DMS 273 (cell line): ENCODE results near the gene ANKRD23.

Experiments
- DNase-seq: peaks from one replicate; lab custom pipeline; 2025; ENCODE audit not compliant: unreplicated experiment; lab: John Stamatoyannopoulos, UW

Gene ANKRD23

DNA sequence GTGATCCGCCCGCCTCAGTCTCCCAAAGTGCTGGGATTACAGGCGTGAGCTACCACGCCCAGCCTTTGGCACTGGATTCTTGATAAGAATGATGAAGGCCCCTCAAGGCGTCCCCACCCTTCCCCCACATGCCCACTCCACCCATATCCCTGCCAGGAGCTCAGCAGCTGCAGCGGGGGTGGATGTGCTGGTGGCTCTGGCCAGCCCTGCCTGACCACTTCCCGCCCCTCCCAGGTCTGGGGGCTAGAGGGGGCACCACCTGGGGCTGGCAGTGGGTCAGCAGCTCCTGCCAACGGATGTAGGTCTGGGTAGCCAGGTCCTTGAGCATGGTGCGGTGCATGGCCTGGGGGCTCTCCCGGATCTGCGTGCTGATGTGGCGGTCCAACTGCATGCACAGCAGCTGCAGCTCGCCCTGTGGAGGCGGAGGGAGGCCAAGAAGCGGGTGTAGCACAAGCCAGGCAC lies 33.8 kb upstream of the ANKRD23 start:
- DNase-seq = no peak

DNA sequence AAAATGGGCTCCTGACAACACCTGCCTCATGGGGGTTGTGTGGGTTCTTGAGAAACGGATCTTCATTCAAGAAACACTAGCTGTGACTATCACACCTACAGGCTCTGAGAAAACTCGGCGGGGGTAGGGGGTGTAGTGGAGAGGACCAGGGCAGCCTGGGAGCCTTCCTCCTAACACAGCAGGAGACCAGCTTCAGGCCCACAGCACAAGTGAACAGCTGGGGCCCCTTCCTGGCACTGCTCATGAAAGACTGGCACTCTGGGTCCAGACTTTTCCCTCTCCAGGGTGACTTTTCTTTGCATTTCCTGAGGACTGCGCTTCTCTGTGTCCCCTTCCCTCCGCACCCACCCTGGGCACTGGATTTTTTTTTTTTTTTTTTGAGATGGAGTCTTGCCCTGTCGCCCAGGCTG lies 33.2 kb upstream of the ANKRD23 start:
- peak; percentile 49 for DNase-seq

DNA sequence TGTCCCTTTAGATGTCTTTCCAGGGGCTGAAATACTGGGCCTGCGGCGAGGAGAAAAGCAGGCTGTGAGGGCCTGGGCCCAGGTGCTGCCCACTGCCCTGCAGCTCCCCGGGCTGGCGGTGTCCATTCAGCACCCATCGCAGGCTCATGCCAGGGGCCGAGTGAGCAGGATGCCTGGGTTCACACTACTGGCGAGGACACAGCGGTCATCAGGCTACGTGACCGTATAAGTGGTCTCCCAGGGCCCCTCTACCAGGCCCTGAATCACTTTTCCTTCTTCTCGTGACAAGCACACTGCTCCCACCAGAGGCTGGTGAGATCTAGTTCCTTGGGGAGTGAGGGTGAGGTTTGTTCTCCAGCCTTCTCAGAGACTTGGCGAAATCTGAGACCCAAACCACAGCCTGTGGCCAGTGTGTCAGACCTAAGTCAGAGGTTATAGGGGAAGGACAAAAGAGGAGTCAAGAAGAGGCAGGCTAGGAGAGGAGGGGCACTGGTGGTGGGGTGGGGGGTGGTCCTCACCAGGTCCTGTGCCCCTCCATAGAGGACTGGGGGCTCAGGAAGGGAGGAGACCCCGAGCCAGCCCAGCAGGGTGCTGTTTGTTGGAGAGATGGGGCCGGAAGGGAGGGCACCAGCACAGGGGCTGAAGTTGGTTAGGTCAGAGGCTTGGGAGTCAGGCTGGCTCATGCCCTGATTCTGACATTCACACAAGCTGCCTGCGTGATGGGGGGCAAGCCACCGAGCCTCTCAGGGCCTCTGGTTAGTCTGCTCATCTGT lies 32.6 kb upstream of the ANKRD23 start:
- DNase-seq = no peak

DNA sequence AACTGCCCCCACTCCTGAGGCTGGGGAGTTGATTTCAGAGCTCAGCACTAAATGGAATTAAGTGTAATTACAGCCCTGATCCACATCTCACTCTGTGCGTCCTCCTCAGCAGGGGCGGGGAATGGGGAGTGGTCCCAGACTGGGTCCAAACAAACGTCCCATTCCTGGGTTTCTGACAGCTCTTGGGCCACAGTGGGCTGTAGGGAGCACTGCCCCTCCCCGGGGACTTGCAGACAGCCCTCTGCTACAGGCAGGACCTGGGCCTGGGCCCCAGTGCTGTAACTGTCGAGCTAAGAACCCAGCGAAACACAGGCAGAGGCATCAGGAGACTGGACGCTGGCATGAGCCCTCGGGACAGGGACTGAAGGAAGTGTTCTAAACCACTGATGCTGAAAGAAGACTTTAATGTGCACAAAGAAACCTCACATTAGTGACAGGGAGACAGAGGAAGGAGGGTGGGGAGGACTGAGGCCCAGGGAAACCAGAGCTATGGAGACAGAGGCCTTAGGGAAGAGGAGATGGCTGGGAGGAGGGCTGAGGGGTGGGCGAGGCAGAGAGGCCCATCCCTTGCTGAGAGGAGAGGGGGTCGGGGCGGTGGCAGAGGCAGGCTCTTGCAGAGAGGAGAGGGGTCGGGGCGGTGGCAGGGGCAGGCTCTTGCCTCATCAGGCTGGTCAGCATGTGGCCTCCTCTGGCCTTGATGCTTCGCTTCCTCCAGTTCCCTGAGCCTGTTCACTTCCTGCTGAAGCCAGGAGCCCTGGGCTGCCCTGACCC lies 31.9 kb upstream of the ANKRD23 start:
- DNase-seq = peak; percentile 56

DNA sequence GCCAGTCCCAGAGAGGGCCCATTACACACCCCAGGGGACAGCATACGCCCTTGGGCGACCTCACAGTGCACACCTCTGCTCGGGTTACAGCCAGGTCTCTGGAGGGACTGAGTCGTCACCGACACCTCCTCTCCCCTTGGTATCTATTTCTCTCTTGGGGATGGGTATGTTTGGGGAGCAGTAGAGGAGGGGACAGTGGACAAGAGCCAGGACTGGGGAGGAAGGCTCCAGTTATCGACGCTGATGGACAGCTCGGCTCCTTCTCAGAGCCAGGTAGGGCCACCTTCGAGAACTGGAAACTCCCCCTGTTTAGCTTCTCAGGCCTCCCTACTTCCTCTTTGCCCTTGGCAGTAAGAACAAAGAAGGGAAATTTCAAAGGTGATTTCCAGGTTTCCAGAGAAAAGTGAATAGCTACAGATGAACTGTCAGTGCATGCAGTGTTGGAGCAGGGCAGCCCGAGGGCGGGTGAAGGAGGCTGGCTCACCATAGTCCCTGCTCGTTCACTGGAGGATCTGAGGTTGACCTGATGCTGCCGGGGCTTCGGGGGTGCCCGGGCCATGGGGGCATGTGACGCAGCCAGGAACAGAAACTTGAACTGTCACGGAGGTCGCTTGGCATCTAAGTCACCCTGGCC lies 30.5 kb upstream of the ANKRD23 start:
- DNase-seq = no peak

DNA sequence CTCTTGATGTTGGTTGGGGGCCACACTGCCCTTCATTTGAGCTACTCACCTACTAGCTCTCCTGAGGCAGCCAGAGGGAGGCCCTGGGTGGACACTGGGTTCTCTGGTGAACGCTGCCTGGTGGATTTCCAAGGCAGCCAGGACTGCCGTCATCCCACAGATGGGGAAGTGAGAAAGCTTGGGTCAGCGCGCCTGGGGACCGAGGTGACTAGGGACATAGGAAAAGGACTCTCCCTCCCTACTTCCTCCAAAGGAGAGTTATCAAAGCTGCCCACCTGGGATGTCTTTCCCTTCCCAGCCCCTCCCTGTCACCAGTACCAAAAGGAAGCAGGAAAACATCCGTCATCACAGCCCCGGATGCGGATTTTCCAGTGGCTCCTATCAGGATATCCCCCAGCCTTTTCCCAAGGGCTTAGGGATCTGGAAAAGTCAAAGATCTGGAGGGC lies 29.9 kb upstream of the ANKRD23 start:
- no peak for DNase-seq

DNA sequence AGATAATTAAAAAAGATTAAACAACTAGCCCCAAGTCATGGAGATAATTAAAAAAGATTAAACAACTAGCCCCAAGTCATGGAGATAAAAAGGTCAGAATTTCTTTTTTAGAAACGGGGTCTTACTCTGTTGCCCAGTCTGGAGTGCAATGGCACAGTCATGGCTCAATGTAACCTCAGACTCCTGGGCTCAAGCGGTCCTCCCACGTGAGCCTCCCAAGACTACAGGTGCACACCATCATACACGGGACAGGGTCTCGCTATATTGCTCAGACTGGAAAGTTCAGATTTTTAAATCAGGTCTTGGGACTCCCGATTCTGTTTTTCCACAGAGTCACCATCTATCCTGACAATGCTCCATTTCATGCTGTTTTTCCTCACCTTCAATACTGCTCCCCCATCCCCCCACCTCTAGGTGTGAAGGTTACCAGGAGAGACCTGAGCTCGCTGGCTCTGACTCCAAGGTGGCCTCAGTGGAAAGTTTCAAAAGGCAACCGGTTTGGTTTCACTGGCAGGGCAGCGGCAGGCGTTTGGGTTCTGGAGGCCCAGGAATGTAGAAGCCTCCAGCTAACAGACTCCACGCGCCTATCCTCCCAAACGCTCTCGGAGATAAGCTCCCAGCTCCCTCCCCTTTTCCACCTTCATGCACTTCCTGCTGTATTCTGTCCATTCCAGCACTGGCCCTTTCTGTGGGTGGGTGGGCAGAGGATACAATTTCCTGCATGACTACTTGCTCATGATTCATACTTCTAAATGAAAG lies 28.9 kb upstream of the ANKRD23 start:
- DNase-seq = no peak

DNA sequence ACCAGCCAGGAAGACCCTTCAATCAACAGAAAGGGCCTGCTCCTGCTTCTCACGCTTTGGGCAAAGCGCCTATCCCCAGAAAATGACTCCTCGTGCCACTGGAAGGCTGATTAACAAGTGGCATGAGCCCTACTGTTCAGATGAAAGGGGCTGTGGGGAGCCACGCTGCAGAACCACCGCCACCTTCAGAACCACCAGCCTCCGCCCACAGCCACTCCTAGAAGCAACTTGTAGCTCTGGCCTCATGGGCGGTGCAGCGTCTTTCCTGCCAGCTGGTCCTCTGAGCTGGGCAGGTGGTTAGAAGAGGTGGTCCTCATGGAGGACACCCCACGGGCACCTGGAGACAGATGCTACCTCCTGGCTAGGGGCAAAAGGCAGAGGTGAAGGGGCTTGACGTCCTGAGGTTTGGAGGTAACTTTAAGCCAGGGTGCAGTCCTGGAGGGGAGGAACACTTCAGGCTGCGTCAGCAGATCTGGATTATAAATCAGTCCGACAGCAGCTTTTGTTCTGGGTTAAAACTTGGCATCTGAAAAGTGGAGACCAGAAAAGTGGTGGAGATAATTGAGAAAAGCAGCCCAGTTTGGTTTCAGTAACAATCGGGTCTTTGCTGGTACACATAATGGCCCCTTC lies 26.9 kb upstream of the ANKRD23 start:
- peak; percentile 45 for DNase-seq

DNA sequence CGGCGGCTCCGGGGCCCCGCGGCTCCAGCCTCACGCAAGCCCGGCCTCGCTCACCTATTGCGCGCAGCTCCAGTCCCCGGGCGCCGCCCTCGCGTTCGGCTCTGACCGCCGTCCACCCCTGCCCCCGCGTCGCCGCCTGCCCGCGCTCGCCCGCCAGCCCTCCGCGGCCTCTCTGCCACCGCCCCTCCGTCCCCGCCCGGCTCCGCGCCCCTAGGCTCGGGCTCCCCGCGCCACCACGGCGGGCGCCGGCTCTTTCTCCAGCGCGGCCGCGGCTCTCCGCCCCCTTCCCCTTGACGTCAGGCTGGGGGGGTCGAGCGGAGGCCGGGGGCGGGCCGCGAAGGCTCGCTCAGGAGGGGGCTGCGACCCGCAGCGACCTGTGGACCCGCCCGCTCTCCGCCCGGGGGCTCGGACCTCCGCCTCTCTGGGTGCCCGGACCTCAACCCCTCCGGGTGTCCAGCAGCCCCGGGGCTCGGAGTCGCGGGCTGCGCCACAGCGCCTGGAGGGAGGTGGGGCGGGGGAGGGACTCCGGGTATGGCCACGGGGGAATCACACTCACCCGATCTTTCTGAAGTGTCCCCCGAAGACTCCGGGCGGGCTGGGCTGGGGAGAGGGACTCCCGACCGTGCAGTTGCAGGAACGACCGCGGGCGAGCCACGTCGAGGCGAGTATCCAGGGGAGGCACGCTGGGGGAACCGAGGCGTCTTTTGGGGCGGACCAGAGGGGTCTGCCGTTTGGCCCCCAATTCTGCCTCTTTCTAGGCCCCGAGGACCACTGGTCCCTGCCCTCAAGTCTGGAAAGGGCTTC lies 26.2 kb upstream of the ANKRD23 start, which contains the start of gene SEMA4C:
Gene SEMA4C, minus strand, starts transcription at position 259 of the 804 bp plus-strand sequence. CDS start 2,194 bp downstream, outside the sequence.
- DNase-seq = peak; percentile 63

DNA sequence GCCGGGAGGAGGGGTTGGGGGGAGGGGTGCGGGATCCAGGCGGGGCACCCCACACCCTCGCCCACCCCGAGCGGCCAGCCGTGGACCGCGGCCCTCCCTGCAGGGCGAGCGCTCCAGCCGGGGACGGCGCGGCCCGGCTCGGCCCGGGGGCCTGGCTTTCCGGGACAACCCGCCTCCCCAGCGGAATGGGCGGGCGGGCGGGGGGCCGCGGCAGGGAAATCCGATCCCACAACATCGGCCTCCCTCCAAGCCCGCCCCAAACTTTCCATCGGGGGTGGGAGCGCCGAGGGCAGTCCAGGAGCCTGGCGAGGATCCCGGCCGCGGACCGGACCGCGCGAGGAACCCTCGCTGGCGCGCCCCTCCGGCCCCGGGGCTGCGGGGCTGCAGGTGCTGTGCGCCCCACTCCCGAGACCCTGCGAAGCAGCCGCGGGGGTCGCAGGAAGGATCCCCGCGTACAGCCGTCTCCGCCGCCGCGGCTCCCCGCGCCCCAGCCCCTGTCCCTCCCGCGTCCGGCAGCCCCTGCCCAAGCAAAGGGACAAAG lies 25.5 kb upstream of the ANKRD23 start:
- peak; percentile 84 for DNase-seq

DNA sequence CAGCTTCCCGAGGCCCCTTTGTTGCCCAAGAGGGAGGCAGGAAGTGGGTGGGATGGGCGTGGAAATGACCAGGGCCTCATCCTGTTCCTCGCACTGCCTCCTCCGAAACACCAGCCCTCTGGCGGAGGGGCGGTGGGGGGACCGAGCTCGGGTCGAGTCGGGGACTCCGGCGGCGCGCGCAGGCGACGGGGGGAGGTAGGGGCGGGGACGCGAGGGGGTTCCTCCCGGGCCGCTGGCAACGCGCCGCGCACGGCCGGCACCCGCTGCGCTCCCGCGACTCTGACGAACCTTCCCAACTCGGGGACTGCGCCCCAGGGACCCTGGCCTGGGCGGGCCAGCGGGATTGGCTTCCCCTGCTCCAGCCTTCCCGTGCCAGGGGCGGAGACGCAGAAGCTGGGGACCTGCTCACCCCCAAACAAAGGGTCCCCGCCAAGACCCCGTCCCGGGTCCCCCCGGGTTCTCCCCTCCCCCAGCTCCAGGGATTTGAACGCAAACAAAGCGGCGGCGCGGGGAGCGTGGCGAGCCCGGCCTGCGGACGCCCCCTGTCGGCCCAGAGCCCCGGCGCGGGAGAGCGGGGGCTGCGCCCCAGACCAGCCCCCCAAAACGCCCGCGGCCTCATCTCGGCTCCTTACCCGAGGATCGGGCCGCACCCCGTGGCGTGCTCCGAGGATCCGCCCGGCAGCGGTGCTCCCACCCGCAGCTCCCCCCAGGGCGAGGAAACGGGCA lies 24.9 kb upstream of the ANKRD23 start:
- DNase-seq = peak; percentile 90

DNA sequence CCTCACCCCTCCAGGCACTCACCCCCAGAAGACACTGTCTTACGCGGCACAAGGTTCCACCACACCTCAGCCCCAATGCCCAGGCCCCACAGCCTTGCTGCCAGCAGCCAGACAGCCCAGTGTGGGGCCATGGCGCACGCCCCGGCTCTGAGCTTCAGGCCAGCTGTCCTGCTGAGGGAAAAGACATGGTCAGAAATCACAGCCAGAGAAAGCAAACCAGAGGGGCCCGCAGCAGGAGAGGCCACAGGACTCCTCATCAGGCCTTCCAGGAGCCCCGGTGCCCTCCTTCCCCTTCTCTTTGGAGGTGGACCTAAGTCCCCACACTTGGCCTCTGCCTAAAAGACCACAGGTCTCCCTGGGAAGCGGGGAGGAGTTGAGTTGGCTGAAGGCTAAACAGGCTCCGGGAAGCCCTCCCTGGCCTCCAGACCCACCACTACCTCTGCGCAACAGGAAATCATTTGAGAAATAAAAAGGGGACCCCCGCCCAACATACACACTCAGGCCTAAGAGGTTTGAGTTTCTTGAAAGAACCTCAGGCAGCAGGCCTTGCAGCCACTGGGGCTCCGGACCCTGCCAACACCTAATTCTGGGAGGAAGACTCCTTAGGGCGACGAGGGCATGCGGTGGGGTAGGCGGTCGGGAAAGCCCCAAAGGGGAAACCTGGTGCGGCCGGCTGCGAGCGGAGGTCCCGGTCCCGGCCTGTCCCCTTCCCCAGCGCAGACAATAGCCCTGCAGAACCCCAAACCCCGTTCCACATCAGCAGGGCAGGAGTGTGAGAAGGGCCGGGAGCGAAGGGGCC lies 24.1 kb upstream of the ANKRD23 start:
- DNase-seq = peak; percentile 41

DNA sequence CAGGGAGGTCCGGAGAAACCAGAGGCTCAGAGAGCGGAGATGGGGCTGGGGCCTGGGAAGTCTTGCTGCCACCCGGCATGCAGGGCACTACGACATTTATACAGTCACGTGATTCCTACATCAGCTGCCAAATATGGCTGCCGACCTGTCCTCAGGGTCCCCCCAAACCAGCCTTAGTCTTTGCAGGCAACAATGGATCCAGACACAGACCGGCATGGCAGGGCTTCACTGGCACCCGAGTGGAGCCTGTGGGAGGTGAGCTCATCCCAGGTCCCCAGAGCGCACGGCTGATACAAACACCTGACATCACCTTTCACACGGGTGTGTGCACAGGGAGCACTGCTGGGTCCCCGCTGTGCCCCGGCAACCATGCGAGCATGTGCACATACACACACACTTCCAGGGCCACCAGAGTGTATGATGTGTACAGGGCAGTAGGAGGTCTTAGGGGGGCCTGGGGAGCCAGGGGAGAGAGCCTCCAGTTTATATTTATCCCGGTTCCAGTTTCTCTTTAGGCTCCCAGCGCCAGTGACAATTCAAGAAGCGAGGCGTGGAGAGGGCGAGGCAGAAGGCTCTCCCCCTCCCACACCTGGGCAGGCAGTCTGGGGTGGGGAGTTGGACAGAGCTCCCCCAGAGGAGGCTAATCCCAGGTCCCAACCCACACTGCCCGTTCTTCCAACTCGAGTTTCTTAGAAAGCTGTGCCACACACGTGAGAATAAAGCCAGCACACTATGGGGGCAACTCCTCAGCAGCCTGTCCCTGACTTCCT lies 23.4 kb upstream of the ANKRD23 start:
- no peak for DNase-seq

DNA sequence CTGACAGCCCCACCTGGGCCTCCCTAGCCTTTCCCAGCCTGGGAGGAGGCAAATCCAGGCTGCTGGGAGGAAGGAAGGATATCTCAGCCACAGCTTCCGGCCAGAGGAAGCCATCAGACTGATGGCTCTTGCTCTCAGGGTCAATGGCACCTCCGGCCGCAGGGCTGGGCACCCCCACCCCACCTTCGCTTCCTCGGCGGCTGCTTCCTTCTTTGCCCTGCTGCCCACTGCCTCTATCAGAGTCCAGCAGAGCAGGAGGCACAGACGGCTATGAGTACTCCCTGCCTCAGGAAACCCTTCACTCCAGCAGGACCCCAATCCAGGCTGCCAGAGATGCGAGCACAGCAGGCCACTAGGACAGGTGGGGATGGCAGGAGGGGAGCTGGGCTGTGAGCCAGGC lies 22.8 kb upstream of the ANKRD23 start:
- DNase-seq = no peak

DNA sequence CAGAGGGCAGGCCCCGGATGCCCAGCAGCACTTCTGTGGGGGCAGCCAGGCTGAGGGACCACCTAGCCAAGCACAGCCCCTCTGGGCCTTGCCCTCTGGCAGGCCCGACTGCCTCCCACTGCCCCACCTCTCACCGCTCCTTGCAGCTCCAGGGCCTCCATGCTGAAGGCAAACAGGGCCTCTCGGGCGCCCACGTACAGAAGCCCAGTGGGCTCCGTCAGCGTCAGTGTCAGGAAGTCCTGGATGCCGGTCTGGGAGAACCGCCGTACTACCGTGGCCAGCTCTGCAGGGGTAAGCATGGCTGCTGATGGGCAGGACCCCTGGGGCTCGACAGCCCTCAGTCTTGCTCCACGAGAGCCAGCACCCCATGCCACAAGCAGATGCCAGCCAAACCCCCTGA lies 22.3 kb upstream of the ANKRD23 start:
- DNase-seq = no peak

DNA sequence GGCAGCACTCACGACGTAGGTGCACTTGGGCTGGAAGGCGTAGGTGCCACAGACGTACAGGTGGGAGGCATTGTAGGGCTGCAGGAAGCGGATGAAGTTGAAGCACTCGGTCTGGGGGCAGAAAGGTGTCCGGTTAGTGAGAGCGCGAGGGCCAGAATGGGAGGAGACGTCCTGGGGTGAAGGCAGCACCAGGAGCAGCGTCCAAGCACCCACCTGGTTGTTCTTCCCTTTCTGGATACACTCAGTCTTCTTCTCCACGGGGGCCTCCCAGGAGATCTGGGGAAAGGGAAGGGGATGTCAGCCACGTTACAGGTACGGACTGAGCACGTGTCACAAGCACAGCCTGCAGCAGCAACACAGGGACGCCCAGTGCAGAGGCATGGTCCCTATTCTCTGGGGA lies 21.8 kb upstream of the ANKRD23 start:
- DNase-seq = no peak
